ENCODE measurements around the gene MRPL14.

Gene MRPL14

GRCh38 chr6:44075647-44076355 lies 51.5 kb downstream of the MRPL14 start:
- Histone ChIP-seq H3K9ac (peak overlapping the region in 8 of 11 experiments; percentile 63 to 84 (median 74); a peak in 8 of 22 replicates), H3K27ac (peak overlapping the region in 9 of 11 experiments; percentile 28 to 89 (median 84); a peak in 10 of 22 replicates), H3K36me3 (no peaks in the 10 kb centered on the region), H3K27me3 (no peaks in the 10 kb centered on the region), H3K4me2 (peak overlapping the region; percentile 84 to 100 (median 97); a peak in 18 of 22 replicates), H3K4me3 (no peak overlapping the region; a peak in 1 of 20 replicates), H3K9me3 (replicated peaks in 1 of 11) (no peaks in the 10 kb centered on the region), H3K4me1 (peaks cover 58 to 89% (median 85%) of the 10 kb centered on the region in 10 experiments), H4K20me1 (no peaks in the 10 kb centered on the region)
- no peak for TF ChIP-seq Cebpa-rat (IDR thresholded peaks at IDR 0.05)

GRCh38 chr6:44074813-44075646 lies 52.2 kb downstream of the MRPL14 start:
- H3K4me2 ChIP-seq, result peak overlapping the region; percentile 84 to 100 (median 97)
- H3K4me1 ChIP-seq, result peaks cover 50 to 82% (median 78%) of the 10 kb centered on the region in 10 experiments
- H3K27ac ChIP-seq, result peak overlapping the region in 10 of 11 experiments; percentile 28 to 89 (median 82); a peak in 18 of 22 replicates

DNA sequence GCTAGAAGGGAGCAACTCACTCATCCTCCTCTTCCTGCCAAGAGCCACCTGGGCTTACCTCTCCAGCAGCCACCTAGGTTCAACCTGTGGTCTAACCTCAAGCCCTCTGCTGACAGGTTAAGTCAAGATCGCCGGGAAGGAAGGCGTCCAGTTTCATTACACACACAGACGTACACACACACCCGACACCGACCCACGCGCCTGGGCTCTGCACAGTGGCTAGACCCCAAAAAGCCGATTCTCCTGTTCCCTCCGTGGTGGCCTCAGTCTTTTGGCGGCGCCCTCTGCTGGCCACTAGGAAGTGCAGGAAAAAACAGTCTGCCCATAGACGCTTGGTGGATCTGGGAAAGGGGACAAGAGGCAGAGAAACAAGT lies 52.8 kb downstream of the MRPL14 start:
- Histone ChIP-seq H3K27ac (peak overlapping the region in 10 of 11 experiments; percentile 34 to 89 (median 82); a peak in 19 of 22 replicates), H3K9me3 (replicated peaks in 1 of 11) (no peaks in the 10 kb centered on the region), H4K20me1 (no peaks in the 10 kb centered on the region), H3K9ac (peak overlapping the region; percentile 66 to 84 (median 75); a peak in 15 of 22 replicates), H3K36me3 (no peaks in the 10 kb centered on the region), H3K27me3 (no peaks in the 10 kb centered on the region), H3K4me2 (peak overlapping the region; percentile 84 to 100 (median 97)), H3K4me1 (peaks cover 44 to 76% (median 72%) of the 10 kb centered on the region in 10 experiments), H3K4me3 (peak overlapping the region; percentile 40 to 71 (median 61); a peak in 13 of 20 replicates)
- TF ChIP-seq Cebpa-rat (IDR thresholded peaks at IDR 0.05), result no peak

More at GRCh38 chr6:44074813-44075646, 52.2 kb downstream of the MRPL14 start:
- Histone ChIP-seq H3K9me3 (replicated peaks in 1 of 11) (no peaks in the 10 kb centered on the region), H3K4me3 (no peak overlapping the region; a peak in 3 of 20 replicates), H3K36me3 (no peaks in the 10 kb centered on the region), H4K20me1 (no peaks in the 10 kb centered on the region), H3K9ac (peak overlapping the region; percentile 26 to 84 (median 75); a peak in 14 of 22 replicates), H3K27me3 (no peaks in the 10 kb centered on the region)
- no peak for TF ChIP-seq Cebpa-rat (IDR thresholded peaks at IDR 0.05)

GRCh38 chr6:44073612-44074438 lies 53.4 kb downstream of the MRPL14 start:
- no peak for TF ChIP-seq Cebpa-rat (IDR thresholded peaks at IDR 0.05)
- Histone ChIP-seq H3K36me3 (no peaks in the 10 kb centered on the region), H3K27ac (peak overlapping the region; percentile 68 to 89 (median 81)), H3K9ac (peak overlapping the region; percentile 66 to 84 (median 75)), H3K9me3 (replicated peaks in 1 of 11) (no peaks in the 10 kb centered on the region), H3K4me2 (peak overlapping the region; percentile 84 to 100 (median 97)), H3K4me3 (peak overlapping the region; percentile 40 to 71 (median 61); a peak in 19 of 20 replicates), H3K27me3 (no peaks in the 10 kb centered on the region), H4K20me1 (no peaks in the 10 kb centered on the region), H3K4me1 (peaks cover 41 to 74% (median 67%) of the 10 kb centered on the region in 10 experiments)

- H4K20me1 ChIP-seq, result no peaks in the 10 kb centered on the region
- H3K27ac ChIP-seq, result peak overlapping the region; percentile 43 to 89 (median 81)
- H3K4me3 ChIP-seq, result peak overlapping the region; percentile 47 to 71 (median 61)
- no peaks in the 10 kb centered on the region for H3K27me3 ChIP-seq
- H3K36me3 ChIP-seq, result no peaks in the 10 kb centered on the region
- peak overlapping the region; percentile 84 to 100 (median 97) for H3K4me2 ChIP-seq
- H3K9ac ChIP-seq, result peak overlapping the region; percentile 73 to 84 (median 77)
- H3K4me1 ChIP-seq, result peaks cover 48 to 74% (median 67%) of the 10 kb centered on the region in 10 experiments
- no peaks in the 10 kb centered on the region for H3K9me3 ChIP-seq (replicated peaks in 1 of 11)
- TF ChIP-seq Cebpa-rat (IDR thresholded peaks at IDR 0.05), result no peak
Measured at GRCh38 chr6:44072959-44073611, 54.2 kb downstream of the MRPL14 start.

GRCh38 chr6:44072452-44072958 lies 54.7 kb downstream of the MRPL14 start:
- Histone ChIP-seq H3K36me3 (no peaks in the 10 kb centered on the region), H3K27me3 (no peaks in the 10 kb centered on the region), H3K27ac (peak overlapping the region; percentile 43 to 88 (median 78); a peak in 21 of 22 replicates), H3K9ac (peak overlapping the region; percentile 73 to 84 (median 75)), H3K4me2 (peak overlapping the region; percentile 81 to 100 (median 89)), H3K4me1 (peaks cover 54 to 74% (median 68%) of the 10 kb centered on the region in 10 experiments), H3K9me3 (replicated peaks in 1 of 11) (no peaks in the 10 kb centered on the region), H3K4me3 (peak overlapping the region; percentile 47 to 71 (median 61)), H4K20me1 (no peaks in the 10 kb centered on the region)
- no peak for TF ChIP-seq Cebpa-rat (IDR thresholded peaks at IDR 0.05)

GRCh38 chr6:44071670-44072451 lies 55.4 kb downstream of the MRPL14 start:
- no peaks in the 10 kb centered on the region for H3K9me3 ChIP-seq (replicated peaks in 1 of 11)
- H3K4me1 ChIP-seq, result peaks cover 60 to 74% (median 69%) of the 10 kb centered on the region in 10 experiments
- H3K27me3 ChIP-seq, result no peaks in the 10 kb centered on the region
- H3K4me2 ChIP-seq, result peak overlapping the region; percentile 81 to 100 (median 89); a peak in 16 of 22 replicates
- H4K20me1 ChIP-seq, result no peaks in the 10 kb centered on the region
- TF ChIP-seq Cebpa-rat (IDR thresholded peaks at IDR 0.05), result no peak
- no peak overlapping the region for H3K4me3 ChIP-seq
- no peaks in the 10 kb centered on the region for H3K36me3 ChIP-seq
- peak overlapping the region in 4 of 11 experiments; percentile 77 to 88 (median 86); a peak in 5 of 22 replicates for H3K27ac ChIP-seq
- peak overlapping the region in 3 of 11 experiments; percentile 77 to 84 (median 82); a peak in 4 of 22 replicates for H3K9ac ChIP-seq
